ENCODE data around the gene MIS12.

Gene MIS12

GRCh38 chr17:5473906-5474305 is 12.5 kb upstream of the MIS12 start:
- H3K14ac ChIP-seq (ENCODE audit: low read length) = no peak overlapping the region
- no peak overlapping the region for H4K91ac ChIP-seq (ENCODE audit: low read depth, low read length)
- no peak overlapping the region for H2BK12ac ChIP-seq (ENCODE audit: low read length)
- H3K9ac ChIP-seq (ENCODE audit: low read length) = no peak overlapping the region
- H2BK5ac ChIP-seq (ENCODE audit: low read depth, low read length, poor library complexity) = no peak overlapping the region
- no peak overlapping the region for H4K8ac ChIP-seq (ENCODE audit: low read depth, low read length)
- H3K18ac ChIP-seq (ENCODE audit: low read length) = no peak overlapping the region
- no peak overlapping the region for H3K4ac ChIP-seq (ENCODE audit: low read depth, low read length)
- H3K27me3 ChIP-seq (ENCODE audit: insufficient read depth, low read length) = no peaks in the 10 kb centered on the region
- H2BK120ac ChIP-seq (ENCODE audit: insufficient read depth, low read length, poor library complexity) = no peak overlapping the region
- no peak for DNase-seq
- no peak overlapping the region for H3K27ac ChIP-seq (ENCODE audit: low read depth, low read length)
- H4K12ac ChIP-seq (ENCODE audit: low read depth, low read length) = no peak overlapping the region
- peaks cover under 1% of the 10 kb centered on the region for H3K9me3 ChIP-seq (ENCODE audit: insufficient read depth, low read depth, low read length)
- no peaks in the 10 kb centered on the region for H3K79me1 ChIP-seq (ENCODE audit: low read length)
- WGBS (ENCODE audit: extremely low coverage, insufficient coverage, insufficient read length) = no CpG with 5 or more reads among the region's 2 CpGs
- H3K23ac ChIP-seq (ENCODE audit: low read length) = no peak overlapping the region
- no peaks in the 10 kb centered on the region for H3K79me2 ChIP-seq (ENCODE audit: control insufficient read depth, insufficient read depth, low read length, poor library complexity)
- H3K4me3 ChIP-seq (ENCODE audit: low read depth, low read length) = no peak overlapping the region
- H3K4me1 ChIP-seq (ENCODE audit: control insufficient read depth in 1 of 2, insufficient read depth in 2 of 2, low read length in 2 of 2) = no peaks in the 10 kb centered on the region
- no peak overlapping the region for H2AFZ ChIP-seq (ENCODE audit: insufficient read depth, low read length, poor library complexity)
- no peak overlapping the region for H3K4me2 ChIP-seq (ENCODE audit: low read length)
- peaks cover 18 to 26% of the 10 kb centered on the region in 2 experiments for H3K36me3 ChIP-seq (ENCODE audit: control insufficient read depth in 1 of 2, insufficient read depth in 2 of 2, low read length in 2 of 2)
- H2AK5ac ChIP-seq (ENCODE audit: low read length) = no peak overlapping the region

- no peak overlapping the region for H3K4ac ChIP-seq (ENCODE audit: low read depth, low read length)
- no peaks in the 10 kb centered on the region for H3K79me1 ChIP-seq (ENCODE audit: low read length)
- no CpG with 5 or more reads among the region's 4 CpGs for WGBS (ENCODE audit: extremely low coverage, insufficient coverage, insufficient read length)
- H3K4me1 ChIP-seq (ENCODE audit: control insufficient read depth in 1 of 2, insufficient read depth in 2 of 2, low read length in 2 of 2) = no peaks in the 10 kb centered on the region
- no peak overlapping the region for H3K18ac ChIP-seq (ENCODE audit: low read length)
- H3K79me2 ChIP-seq (ENCODE audit: control insufficient read depth, insufficient read depth, low read length, poor library complexity) = no peaks in the 10 kb centered on the region
- H3K23ac ChIP-seq (ENCODE audit: low read length) = no peak overlapping the region
- H2BK120ac ChIP-seq (ENCODE audit: insufficient read depth, low read length, poor library complexity) = no peak overlapping the region
- no peak overlapping the region for H2BK5ac ChIP-seq (ENCODE audit: low read depth, low read length, poor library complexity)
- no peak overlapping the region for H2AFZ ChIP-seq (ENCODE audit: insufficient read depth, low read length, poor library complexity)
- H2AK5ac ChIP-seq (ENCODE audit: low read length) = no peak overlapping the region
- DNase-seq = no peak
- H3K9me3 ChIP-seq (ENCODE audit: insufficient read depth, low read depth, low read length) = peaks cover 1% of the 10 kb centered on the region
- no peak overlapping the region for H3K27ac ChIP-seq (ENCODE audit: low read depth, low read length)
- H3K14ac ChIP-seq (ENCODE audit: low read length) = no peak overlapping the region
- no peak overlapping the region for H4K91ac ChIP-seq (ENCODE audit: low read depth, low read length)
- H3K4me2 ChIP-seq (ENCODE audit: low read length) = no peak overlapping the region
- H4K8ac ChIP-seq (ENCODE audit: low read depth, low read length) = no peak overlapping the region
- no peaks in the 10 kb centered on the region for H3K27me3 ChIP-seq (ENCODE audit: insufficient read depth, low read length)
- H3K36me3 ChIP-seq (ENCODE audit: control insufficient read depth in 1 of 2, insufficient read depth in 2 of 2, low read length in 2 of 2) = peaks cover 29 to 43% of the 10 kb centered on the region in 2 experiments
- no peak overlapping the region for H4K12ac ChIP-seq (ENCODE audit: low read depth, low read length)
- no peak overlapping the region for H3K9ac ChIP-seq (ENCODE audit: low read length)
- no peak overlapping the region for H3K4me3 ChIP-seq (ENCODE audit: low read depth, low read length)
- no peak overlapping the region for H2BK12ac ChIP-seq (ENCODE audit: low read length)
Observed at GRCh38 chr17:5478992-5479391, 7.4 kb upstream of the MIS12 start.

GRCh38 chr17:5480962-5481361 is 5.4 kb upstream of the MIS12 start:
- H3K14ac ChIP-seq (ENCODE audit: low read length) = no peak overlapping the region
- H3K79me2 ChIP-seq (ENCODE audit: control insufficient read depth, insufficient read depth, low read length, poor library complexity) = peaks cover 6% of the 10 kb centered on the region
- no peak overlapping the region for H3K18ac ChIP-seq (ENCODE audit: low read length)
- H3K9me3 ChIP-seq (ENCODE audit: insufficient read depth, low read depth, low read length) = peaks cover 1% of the 10 kb centered on the region
- H3K36me3 ChIP-seq (ENCODE audit: control insufficient read depth in 1 of 2, insufficient read depth in 2 of 2, low read length in 2 of 2) = peaks cover 24 to 33% of the 10 kb centered on the region in 2 experiments
- no peak overlapping the region for H3K23ac ChIP-seq (ENCODE audit: low read length)
- H2AFZ ChIP-seq (ENCODE audit: insufficient read depth, low read length, poor library complexity) = no peak overlapping the region
- peaks cover 4% of the 10 kb centered on the region for H3K79me1 ChIP-seq (ENCODE audit: low read length)
- no peak overlapping the region for H2BK12ac ChIP-seq (ENCODE audit: low read length)
- no peak overlapping the region for H3K9ac ChIP-seq (ENCODE audit: low read length)
- no peak overlapping the region for H3K4ac ChIP-seq (ENCODE audit: low read depth, low read length)
- no peak overlapping the region for H3K4me2 ChIP-seq (ENCODE audit: low read length)
- no peak overlapping the region for H2BK120ac ChIP-seq (ENCODE audit: insufficient read depth, low read length, poor library complexity)
- H4K8ac ChIP-seq (ENCODE audit: low read depth, low read length) = no peak overlapping the region
- H4K91ac ChIP-seq (ENCODE audit: low read depth, low read length) = no peak overlapping the region
- H3K4me1 ChIP-seq (ENCODE audit: control insufficient read depth in 1 of 2, insufficient read depth in 2 of 2, low read length in 2 of 2) = no peaks in the 10 kb centered on the region
- no peak overlapping the region for H3K27ac ChIP-seq (ENCODE audit: low read depth, low read length)
- H2BK5ac ChIP-seq (ENCODE audit: low read depth, low read length, poor library complexity) = no peak overlapping the region
- H3K27me3 ChIP-seq (ENCODE audit: insufficient read depth, low read length) = no peaks in the 10 kb centered on the region
- peak in 1 of 2 donors; percentile 75 for DNase-seq
- no CpG with 5 or more reads among the region's 6 CpGs for WGBS (ENCODE audit: extremely low coverage, insufficient coverage, insufficient read length)
- H2AK5ac ChIP-seq (ENCODE audit: low read length) = no peak overlapping the region
- H4K12ac ChIP-seq (ENCODE audit: low read depth, low read length) = no peak overlapping the region
- no peak overlapping the region for H3K4me3 ChIP-seq (ENCODE audit: low read depth, low read length)

GRCh38 chr17:5481451-5481850 is 4.9 kb upstream of the MIS12 start:
- Histone ChIP-seq H2AK5ac (ENCODE audit: low read length) (no peak overlapping the region), H3K4ac (ENCODE audit: low read depth, low read length) (no peak overlapping the region), H4K12ac (ENCODE audit: low read depth, low read length) (no peak overlapping the region), H4K91ac (ENCODE audit: low read depth, low read length) (no peak overlapping the region), H3K9ac (ENCODE audit: low read length) (no peak overlapping the region), H3K4me1 (ENCODE audit: control insufficient read depth in 1 of 2, insufficient read depth in 2 of 2, low read length in 2 of 2) (no peaks in the 10 kb centered on the region), H3K23ac (ENCODE audit: low read length) (no peak overlapping the region), H3K9me3 (ENCODE audit: insufficient read depth, low read depth, low read length) (peaks cover 1% of the 10 kb centered on the region), H3K27me3 (ENCODE audit: insufficient read depth, low read length) (no peaks in the 10 kb centered on the region), H4K8ac (ENCODE audit: low read depth, low read length) (no peak overlapping the region), H3K18ac (ENCODE audit: low read length) (no peak overlapping the region), H3K79me1 (ENCODE audit: low read length) (peaks cover 5% of the 10 kb centered on the region), H3K4me3 (ENCODE audit: low read depth, low read length) (no peak overlapping the region), H3K36me3 (ENCODE audit: control insufficient read depth in 1 of 2, insufficient read depth in 2 of 2, low read length in 2 of 2) (peaks cover 24 to 33% of the 10 kb centered on the region in 2 experiments), H2BK120ac (ENCODE audit: insufficient read depth, low read length, poor library complexity) (no peak overlapping the region), H2BK5ac (ENCODE audit: low read depth, low read length, poor library complexity) (no peak overlapping the region), H3K4me2 (ENCODE audit: low read length) (no peak overlapping the region), H2AFZ (ENCODE audit: insufficient read depth, low read length, poor library complexity) (no peak overlapping the region), H3K79me2 (ENCODE audit: control insufficient read depth, insufficient read depth, low read length, poor library complexity) (peaks cover 7% of the 10 kb centered on the region), H3K27ac (ENCODE audit: low read depth, low read length) (no peak overlapping the region), H2BK12ac (ENCODE audit: low read length) (no peak overlapping the region), H3K14ac (ENCODE audit: low read length) (no peak overlapping the region)
- WGBS (ENCODE audit: extremely low coverage, insufficient coverage, insufficient read length) = no CpG with 5 or more reads among the region's 4 CpGs
- DNase-seq = peak; percentile 52 to 75
